Mesenteric fat pad (tissue), 1 donor: Measurements from ENCODE around the gene CDC123. TPM values are rescaled to one million over a fixed set of nuclear protein-coding genes. Genes with fewer than 3 reads are reported as not detected.
"Not testable (repeated sequence)": the region's sequence is repeated elsewhere in the genome, so short reads cannot be mapped to it uniquely, and the experiment has no call there.

ENCODE experiments used
- DNase-seq: peaks from one replicate; pipeline ENCODE4 v3.0.0-alpha.2; 2020; ENCODE audit warnings: low spot score
- long read RNA-seq: library from polyadenylated mRNA; unstranded; transcript quantifications from one replicate; pipeline ENCODE4 v2.0.0, GENCODE V29; 2020
- total RNA-seq: library from RNA; stranded (reverse); fragmentation: NEBNext Ultra II Directional; extraction: Animal tissue kit (Norgen Biotek cat#: 25700); gene quantifications from one replicate; pipeline ENCODE4 v1.2.1, GENCODE V29; 2021
- donor health status: DM: yes; HTN: yes; CAD: no.

The CDC123 gene, protein sequence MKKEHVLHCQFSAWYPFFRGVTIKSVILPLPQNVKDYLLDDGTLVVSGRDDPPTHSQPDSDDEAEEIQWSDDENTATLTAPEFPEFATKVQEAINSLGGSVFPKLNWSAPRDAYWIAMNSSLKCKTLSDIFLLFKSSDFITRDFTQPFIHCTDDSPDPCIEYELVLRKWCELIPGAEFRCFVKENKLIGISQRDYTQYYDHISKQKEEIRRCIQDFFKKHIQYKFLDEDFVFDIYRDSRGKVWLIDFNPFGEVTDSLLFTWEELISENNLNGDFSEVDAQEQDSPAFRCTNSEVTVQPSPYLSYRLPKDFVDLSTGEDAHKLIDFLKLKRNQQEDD
- 62.5 TPM for total RNA-seq
- long read RNA-seq, transcript CDC123-201 (13 exons, 1,542 nt): major isoform, 190 of 220 reads
- long read RNA-seq, partial matches to known transcripts: 10 of 220 reads
- long read RNA-seq, other reads (novel, unspliced or antisense): 20 of 220 reads

DNA sequence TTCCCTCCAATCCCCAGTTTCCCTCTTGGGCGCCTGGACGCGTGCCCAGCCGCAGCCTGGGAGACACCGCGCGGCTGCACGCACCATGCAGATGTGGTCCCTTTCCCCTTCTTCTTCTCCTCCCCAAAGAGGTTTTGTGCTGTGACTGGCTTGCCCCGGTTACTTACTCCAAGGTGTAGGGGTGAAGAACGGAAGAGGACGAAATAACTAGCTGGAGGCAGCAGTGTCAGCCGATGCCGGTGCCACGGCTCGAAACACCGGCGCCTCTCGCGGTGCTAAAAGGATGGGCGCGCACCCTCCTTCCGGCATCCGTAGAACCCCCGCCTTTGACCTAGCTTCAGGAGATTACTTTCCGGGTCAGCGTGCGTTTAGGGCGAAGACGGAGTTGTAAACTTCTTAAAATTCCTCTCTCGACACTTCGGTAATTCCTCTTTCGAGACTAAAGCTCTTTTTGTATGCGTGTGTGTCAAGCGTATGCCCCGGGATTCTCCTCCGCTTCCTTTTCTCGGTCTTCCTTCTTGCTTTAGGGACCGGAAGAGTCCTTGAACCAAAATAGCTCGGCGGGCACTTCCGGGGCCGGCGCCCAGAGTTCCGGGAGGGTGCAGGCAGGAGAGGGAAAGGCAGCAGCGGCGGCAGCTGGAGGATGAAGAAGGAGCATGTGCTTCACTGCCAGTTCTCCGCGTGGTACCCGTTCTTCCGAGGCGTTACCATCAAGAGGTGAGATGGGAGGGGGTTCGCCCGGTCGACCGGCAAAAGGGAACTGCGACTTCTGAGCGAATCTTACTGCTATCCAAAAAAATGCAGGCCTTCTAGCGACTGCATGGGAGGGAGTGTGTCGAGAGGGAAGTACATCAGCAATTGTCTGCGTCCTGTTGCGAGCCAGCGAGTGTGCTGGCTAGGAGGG, at the start of gene CDC123, which contains the start of gene NUDT5:
CDC123 (plus strand) TSS at position 586 of the 904 bp plus-strand sequence; CDS start at position 644, 58 bp downstream.
NUDT5 (minus strand) TSS at position 289 of the 904 bp plus-strand sequence. CDS start 9,600 bp downstream, outside the sequence.
- peak; percentile 94 for DNase-seq

DNA sequence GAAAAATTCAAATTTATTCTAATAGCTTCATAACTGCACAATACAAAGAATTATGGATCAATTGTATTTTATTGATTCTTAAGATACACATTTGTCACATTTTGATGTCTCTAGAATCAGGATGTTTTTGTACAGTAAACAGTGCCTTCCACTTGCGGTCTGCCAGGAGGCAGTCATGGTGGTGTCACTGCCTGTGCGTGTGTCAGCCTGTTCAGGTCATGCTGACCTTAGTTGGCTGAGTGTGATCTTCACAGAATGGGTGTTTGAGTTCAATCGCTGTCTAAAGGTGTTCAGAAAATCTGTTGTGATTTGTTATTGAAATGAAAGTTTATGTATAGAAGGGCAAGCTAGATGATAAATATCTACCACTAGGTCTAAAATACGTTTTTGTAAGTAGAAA, 45.8 kb upstream of the CDC123 start:
- DNase-seq: no peak

DNA sequence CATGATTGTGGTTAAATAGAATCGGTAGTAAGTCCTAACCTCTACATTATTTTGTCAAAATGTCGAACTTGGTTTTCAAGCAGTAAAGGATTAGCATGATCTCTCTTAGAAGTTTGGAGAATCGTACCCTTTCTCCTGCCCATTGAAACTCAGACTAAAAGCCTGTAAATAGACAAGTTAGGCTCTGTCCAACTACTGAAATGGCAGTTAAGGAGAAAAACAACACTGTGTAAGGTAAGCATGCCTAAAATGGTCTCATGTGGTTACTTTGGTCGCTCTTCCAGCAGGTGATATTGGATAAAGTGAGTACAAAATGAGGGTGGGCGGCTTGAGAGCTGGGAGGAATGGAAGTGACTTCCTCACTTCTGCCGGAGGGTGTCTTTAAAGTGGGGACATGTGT, 41.5 kb upstream of the CDC123 start:
- no peak for DNase-seq

DNA sequence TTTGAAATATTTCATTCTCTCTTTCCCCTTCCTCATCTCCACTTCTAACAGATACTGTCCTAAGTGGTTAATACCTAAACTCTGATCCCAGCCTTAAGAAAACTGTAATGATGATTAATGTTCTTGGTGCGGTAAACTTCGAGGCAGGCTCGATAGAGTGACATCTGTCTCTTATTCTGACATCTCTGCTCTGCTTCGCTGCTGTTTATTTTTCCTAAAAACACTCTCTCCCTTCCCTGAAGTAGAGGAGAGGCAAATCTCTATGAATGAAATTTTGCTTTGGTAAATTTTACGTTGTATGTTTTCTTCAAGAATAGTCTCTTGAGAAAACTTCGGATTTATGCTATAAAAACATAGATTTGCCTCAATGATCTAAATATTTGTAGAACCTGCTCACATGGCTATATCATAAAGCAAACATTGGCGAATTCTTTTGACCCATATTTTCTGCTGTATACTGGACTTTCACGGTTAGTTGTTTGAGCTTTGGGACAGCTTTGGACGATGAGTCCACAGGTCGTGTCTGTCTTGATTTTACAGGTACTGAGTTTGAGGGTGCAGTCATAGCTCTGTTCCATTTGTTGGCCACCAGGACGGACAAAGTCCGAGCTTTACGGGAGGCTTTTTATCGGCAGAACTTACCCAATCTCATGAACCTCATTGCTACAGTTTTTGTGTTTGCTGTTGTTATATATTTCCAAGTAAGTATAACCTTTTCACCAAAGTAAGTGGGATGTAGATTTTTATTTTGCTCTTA, 39.4 kb upstream of the CDC123 start:
- DNase-seq: no peak

DNA sequence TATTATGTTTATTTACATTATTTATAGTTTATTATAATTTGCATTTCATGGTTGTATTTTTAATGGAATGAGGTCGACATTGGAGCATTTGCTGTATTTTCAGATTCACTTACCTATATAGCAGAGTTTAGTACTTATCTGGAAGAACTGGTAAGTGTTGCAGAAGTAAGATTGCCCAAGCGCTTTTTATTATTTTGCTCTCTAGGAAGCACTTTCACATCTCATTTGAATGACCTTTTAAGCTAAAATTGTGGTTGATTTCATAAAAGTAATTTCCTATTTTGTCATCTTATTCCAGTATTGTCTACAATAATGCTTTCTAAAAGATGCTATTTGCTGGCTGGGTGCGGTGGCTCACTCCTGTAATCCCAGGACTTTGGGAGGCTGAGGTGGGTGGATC, 37.9 kb upstream of the CDC123 start:
- DNase-seq: no peak

DNA sequence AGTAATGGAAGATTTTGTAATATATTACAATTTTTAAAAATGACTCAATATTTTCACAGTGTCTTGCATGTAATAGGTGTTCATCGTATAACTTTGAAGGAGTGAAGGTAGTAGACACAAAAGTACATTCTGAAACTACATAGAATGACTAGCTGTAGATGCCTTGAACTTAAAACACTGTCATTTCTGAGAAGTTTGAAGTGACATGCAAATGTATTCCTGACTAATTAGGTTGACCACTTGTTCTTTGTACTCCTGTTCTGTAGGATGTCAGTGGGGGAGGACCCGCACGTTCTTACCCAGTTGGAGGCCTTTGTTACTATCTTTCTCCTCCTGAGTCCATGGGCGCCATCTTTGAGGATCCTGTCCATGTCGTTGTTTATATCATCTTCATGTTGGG, 35.3 kb upstream of the CDC123 start:
- DNase-seq: no peak

DNA sequence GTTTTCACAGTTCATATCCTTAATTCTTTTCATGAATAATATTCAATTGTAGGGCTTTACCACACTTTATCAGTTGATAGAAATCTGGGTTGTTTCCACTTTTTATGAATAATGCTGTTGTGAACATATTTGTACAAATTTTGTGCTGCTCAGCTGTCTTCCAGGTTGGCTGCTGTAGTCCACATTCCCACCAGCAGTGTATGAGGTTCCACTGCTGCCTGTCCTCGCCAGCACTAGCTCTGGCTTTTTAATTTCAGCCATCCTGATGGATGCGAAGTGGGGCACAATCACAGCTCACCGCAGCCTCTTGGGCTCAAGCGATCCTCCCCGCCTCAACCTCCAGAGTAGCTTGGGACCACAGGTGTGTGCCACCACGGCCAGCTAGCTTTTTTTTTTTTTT, 33.1 kb upstream of the CDC123 start:
- DNase-seq: no peak

DNA sequence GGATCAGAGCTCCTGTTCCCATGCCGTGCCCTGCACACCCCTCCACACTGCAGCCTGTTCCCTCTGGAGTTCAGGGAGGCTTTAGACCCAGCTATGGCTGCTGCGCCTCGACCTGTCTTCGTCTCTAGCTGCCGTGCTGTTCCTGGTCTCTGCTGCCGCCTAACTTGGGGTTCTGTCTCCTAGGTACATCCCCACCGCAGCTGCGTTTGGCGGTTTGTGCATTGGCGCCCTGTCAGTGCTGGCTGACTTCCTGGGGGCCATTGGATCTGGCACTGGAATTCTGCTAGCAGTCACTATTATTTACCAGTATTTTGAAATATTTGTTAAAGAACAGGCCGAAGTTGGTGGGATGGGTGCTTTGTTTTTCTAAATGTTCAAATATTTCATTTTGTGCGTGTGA, 31.9 kb upstream of the CDC123 start:
- no peak for DNase-seq

DNA sequence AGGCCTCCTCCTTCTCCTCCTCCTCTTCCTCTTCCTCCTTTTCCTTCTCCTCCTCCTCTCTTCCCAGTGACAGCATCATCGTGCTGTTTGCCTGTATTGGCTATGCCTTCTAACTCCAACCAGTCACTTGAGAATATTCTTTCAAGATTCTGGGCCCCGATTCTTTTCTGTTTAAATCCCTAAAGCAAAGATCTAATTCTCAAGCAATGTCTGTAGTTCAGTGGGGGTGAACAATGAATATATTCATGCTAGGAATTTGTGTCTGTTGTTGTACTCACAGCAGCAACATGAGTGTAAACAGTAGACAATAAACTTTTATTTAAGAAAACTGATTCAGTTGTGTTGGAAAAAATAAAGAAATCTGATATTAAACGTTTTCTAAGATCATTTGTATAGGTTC, 31.0 kb upstream of the CDC123 start:
- DNase-seq: no peak

DNA sequence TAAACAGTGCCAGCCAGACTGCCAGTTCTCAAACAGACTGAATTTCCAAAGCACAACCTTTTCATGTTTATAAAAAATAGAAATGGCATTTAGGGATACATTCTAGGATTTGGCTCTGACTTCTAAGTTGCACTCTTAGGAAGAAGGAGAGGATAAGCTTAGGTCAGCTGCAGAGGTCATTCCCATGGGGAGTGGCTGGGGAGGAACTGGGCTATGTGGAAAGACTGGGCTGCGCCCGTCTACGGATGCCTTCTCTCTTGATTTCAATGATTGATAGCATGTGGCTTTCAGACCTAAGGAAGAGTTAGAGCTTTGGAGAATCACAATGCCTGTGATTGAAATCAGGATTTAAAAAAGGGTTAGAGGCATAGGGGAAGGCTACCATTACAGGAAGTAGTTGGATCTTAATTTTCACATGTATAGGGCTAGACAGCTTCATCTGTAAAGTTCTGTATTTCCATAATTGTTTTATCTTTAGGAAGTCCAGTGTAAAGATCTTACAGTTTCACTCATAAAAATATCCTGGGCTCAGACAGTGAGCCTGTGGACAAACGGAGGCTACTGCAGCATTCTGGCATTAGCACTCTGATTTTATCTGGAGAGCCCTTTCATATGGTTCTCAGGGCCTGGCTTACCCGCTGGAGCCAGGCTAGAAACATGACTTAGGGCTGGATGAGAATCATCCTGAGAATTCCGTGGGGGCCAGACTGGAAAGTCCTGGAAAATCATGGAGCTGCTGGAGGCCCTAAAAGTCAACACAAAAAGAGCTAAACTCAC, 29.8 kb upstream of the CDC123 start:
- no peak for DNase-seq

DNA sequence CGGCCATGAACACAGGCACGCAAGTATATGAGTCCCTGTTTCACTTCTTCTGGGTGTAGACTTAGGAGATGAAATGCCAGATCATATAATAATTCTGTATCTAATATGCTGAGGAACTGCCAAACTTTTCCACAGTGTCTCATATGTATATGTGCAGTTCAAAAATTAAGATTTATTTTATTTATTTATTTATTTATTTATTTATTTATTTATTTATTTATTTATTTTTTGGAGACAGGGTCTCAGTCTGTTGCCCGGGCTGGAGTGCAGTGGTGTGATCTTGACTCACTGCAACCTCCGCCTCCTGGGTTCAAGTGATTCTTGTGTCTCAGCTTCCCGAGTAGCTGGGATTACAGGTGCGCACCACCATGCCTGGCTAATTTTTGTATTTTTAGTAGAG, 24.5 kb upstream of the CDC123 start:
- not testable (repeated sequence) for DNase-seq

DNA sequence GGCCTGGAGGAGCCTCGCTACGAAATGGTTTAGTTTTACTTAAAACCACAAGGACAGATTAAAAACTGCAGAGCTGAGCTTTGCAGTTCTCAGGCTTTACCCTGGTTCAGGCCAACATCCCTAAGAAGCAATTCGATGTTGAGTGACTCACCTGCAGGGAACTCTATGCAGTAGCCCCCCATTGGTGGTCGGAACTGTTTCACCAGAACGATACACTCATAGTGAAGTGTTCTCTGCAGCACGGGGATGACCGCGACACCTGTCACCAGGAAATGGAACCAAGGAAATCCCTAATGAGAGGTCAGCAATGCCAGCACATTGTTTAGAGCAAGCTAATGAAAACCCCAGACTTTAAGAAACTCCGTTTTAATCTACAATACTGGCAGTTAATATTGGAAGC, 18.3 kb upstream of the CDC123 start:
- DNase-seq: no peak

DNA sequence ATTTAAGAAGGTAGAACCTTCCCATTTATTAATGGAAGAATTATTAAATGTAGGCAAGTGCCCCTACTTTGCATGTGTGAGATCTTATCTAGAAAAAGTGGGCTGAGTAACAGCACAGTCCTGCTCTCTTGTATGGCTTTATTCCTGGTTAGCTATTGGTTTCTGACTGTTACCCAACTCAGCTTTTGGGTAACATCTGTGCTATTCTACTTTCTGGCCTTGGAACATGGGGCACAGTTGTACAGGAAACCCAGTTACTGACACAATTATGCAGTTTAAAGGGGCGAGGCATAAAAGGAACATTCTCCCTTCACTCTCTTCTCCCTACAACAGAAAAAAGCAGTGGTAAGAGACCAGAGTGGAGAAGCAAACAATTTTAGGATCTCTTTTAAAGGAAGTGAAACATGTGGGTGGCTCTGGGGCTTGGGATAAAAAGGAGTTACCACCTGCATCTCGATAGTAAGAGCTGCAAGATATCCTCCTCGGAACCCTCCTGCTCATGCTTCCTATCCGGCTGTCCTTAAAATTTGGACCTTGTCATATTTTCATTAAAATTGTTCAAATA, 16.3 kb upstream of the CDC123 start:
- DNase-seq: no peak

DNA sequence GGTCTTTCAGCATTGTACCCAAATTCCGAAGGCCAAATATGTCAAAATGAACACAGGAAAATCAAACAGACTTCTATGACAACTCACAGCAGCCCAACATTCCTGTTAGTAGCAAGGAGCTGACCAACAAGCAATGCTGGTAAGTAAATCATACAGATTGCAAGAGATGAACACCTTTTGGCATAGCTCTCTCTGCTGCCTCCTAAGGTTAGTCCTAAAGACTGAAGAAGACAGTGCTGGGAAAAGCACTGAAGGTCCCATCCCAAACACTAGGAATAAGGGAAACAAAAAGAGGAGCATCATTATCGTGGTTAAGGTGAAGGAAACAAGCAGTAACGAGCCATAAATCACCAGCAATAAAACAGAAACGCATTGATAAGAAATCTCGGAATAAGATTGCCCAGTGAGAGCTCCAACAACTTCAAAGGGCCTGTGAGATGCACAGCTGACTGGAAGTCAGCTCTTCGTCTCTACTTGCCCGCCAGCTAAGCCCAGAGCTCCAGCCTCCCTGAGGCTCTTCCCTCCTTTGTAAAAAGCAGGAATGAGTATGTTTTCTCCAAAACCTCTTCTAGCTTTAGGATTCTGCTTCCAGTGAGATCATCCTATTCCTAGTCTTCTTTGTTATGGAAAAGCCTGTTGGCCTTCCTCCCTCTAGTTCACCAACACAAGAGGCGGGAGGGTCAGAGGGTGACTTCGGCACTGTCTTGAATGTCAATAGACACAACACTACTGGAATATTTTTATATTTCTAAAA, 15.6 kb upstream of the CDC123 start:
- DNase-seq: no peak

DNA sequence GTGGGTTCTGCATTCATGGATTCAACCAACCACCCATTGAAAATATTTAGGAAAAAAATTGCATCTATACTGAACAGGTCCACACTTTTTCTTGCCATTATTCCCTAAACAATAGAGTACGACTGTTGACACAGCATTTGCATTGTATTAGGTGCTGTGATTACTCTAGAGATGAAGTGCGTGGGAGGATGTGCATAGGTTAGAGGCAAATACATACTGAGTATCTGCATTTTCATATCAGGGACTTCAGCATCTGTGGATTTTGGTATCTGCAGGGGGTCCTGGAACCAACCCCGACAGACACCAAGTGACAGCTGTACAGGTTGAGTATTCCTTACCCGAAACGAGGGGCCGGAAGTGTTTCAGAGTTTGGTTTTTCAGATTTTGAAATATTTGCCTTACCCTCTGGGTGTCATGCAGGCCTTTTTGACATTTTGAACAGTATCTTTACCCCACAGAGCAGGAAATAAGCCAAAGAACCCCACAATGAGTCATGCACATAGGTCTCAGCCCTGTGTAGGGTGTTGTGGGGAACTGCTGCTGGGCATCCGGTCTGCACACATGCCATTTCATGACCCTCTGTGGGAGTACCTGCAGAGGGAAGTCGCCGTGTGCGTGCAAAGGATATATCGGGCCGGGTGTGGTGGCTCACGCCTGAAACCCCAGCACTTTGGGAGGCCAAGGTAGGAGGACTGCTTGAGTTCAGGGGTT, 14.8 kb upstream of the CDC123 start:
- no peak for DNase-seq

DNA sequence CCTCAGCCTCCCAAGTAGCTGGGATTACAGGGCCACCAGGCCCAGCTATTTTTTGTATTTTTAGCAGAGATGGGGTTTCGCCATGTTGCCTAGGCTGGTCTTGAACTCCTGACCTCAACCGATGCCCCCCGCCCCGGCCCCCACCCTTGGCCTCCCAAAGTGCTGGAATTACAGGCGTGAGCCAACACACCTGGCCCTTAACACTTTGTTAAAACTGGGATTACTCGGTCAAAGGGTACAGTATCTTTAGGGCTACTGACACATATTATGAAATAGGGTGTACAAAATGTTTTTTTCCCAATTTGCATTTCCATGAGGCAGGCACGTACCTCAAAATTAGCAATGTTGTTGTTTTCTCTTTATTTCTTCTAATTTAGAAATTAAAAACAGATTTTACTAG, 11.8 kb upstream of the CDC123 start:
- no peak for DNase-seq

DNA sequence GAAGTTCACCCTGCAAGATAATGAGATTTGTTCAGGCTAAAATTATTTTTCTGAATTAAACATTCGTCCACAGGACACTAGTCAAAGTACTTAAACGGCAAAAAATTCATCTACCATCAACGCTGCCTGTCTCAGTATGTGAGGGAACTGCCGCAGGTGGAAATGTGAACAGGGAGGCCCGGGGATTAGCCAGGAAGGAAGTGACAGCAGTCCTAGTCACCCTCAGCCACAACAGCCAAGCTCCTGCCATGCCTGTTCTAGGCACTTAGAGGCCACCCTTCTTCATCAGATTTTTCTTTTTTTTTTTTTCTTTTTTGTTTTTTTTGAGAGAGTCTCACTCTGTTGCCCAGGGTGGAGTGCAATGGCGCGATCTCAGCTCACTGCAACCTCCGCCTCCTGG, 9.7 kb upstream of the CDC123 start:
- DNase-seq: no peak

DNA sequence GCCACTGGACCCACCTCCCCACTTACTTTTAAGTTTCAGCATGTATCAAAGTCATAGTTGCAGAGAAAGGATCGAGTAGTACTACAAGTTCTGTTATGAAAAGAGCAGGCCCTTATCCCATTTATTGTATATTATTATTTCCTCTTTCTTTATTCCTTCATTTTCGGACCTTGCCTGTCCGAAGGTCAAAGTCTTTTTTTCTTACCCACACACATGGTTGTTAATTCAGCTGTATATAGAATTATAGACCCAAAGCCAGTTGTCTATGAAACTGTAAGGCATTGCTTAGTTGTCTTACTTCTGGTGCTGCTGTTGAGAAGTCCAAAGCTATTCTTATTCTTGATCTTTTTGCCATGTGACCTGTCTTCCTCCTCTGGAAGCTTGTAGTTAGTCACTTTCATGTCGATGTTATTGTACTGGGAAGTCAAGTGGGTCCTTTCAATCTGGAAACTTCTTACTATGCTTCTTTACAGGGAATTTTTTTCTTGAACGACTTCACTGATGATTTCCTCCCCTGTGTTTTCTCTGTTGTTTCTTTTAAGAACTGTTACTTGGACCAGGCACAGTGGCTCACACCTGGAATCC, 8.6 kb upstream of the CDC123 start:
- DNase-seq: no peak
